ENCODE measurements around the gene ANK2.

- TF ChIP-seq CTCF (IDR thresholded peaks at IDR 0.05) (no peak), EP300 (IDR thresholded peaks at IDR 0.05) (no peak), POLR2A (IDR thresholded peaks at IDR 0.05) (no peak), POLR2AphosphoS5 (IDR thresholded peaks at IDR 0.05) (no peak)
Observed at GRCh38 chr4:113243312-113243711, 193.9 kb downstream of the ANK2 start.

All from upper lobe of left lung (tissue), 4 donors.